Smooth muscle cell of the brain vasculature (primary cell): ENCODE measurements around the gene FAM163B.

ENCODE experiments used
- DNase-seq: peaks from one replicate; pipeline ENCODE4 v3.0.0-alpha.2; 2012; ENCODE audit warnings: low read depth, low spot score

Gene FAM163B

DNA sequence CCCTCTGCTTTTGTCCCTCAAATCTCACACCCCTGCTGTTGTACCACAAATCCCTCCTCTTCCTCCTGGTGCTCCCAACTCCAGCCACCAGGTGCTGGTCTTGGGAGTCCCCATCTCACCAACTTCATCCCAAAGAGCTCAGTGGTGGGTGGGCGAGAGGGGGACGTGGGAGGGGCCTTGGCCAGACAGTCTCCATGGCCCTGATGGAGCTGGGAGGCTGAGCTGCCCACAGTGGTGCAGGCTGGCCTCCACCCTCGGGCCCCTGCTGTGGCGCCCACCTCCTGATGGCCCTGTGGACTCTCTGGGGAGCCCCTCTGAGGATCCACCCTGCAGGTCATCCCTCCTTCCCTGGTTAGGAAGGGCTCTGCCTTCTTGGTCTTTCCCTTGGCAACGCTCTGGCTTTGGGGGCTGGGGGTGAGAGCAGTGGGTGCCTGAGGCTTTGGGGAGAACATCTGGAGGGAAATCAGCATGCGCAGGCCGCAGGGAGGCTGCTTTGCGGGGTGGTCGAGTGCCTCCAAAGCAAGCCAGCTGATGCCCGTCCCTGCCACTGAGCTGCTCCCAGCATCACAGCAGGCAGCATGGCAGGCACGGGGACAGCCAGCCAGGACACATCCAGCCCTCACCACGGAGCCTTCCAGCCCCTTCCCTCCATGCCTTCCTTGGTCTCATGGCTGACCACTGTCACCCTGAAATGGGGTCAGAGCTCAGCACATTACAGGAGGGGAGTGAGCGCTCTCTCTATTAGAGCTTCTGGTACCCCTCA, 7.6 kb upstream of the FAM163B start:
- no peak for DNase-seq

DNA sequence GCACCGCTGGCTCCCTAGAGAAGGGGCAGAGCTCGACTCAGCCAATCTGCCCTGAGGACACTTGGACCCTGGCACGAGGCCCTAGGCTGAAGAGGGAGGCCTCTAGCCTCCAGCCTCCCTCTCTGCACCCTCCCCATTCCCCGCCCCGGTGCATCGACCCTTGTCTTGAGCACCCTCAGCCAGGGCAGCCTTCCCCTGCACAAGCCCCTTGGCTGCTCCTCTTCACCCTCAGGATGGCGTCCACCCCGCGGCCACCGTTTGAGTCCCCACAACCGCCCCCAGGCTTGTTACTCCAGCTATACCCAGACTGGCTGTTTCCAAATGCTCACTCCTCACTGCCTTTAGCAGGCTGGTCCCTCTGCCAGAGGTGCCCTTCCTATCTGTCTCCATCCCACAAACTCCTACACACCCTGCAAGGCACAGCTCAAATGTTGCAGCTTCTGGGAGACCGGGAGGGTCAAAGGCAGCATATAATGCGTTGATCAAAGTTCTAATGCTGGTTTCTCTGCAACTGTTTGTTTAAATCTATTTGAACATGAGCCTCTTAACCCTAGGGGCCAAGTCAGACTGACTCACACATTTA, 6.5 kb upstream of the FAM163B start:
- no peak for DNase-seq

DNA sequence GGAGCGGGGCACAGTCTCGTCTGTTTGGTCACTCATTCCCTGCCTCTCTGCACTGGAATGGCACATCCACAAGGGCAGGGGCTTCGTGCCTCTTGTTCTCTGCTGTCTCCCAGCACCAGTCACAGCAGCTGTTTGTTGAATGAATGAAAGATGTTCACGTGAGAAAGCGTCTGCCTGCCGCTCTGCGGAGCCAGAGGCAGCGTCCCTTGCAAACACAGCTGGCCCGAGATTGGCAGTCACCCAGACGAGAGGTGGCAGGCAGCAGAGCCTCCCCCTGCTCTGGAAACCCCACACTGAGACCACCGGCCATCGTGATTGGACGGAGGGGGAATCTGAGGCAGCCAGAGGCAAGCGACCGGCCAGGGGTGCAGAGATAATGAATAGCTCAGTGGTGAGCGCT, 6.0 kb upstream of the FAM163B start:
- no peak for DNase-seq

- no peak for DNase-seq
Measured at GRCh38 chr9:133614678-133615077, 5.5 kb upstream of the FAM163B start.

- DNase-seq = no peak
Measured at GRCh38 chr9:133614056-133614455, 4.9 kb upstream of the FAM163B start.

DNA sequence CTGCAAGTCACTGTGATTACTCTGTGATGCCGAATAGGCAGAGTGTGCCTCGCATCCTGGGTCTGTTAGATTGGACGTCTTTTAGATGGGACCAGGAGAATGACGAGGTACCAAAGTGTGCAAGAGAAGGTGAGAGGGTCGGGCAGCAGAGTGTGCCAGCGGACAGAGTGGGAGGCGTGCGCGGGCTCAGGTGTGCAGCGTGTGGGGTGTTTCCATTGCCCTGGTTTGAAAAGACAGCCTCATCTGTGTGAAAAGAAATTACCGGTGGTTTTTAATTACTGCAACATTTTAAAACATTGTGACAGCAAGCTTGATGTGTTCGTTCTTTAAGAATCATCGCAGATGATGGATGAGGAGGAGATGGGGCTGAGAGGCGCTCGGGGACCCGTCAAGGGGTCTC, 4.2 kb upstream of the FAM163B start:
- DNase-seq = no peak

DNA sequence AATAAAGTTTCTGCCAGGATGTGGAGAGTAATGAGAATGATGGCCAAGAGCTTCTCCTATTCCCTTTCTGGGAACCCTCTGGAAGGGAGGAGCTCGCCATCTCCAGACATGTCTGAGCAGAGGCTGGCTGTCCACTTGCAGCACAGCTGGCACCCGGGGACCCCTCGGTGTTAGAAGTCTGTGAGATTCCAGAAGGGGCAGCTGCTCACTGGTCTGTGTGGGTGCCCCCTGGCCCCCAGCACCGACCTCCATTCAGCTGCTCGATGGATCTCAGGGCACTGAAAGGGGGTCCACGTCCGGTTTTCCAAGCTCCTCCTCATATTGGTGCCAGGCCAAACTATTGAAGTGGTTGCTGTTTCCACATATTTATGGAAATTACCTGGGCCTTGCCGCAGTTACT, 3.6 kb upstream of the FAM163B start:
- DNase-seq = no peak

DNA sequence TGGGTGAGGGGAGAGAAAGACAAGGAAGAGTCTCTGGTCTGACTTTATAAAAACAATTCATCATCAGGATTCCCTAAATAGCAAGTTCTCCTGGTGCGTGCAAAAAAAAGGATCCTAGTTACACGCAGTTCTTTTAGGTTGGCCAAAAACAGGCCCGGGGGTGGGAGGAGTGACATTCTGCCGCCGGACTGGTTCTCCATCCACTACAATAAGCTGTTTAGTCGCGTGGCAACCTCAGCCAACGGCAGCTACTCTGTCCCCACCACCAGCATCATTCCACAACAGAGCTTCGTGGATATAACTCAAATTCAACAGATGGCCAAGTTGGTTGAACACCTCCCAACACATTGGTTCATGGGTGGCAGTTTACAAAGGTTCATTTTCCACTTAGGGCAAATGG, 2.9 kb upstream of the FAM163B start:
- DNase-seq = no peak

- no peak for DNase-seq
Measured at GRCh38 chr9:133610845-133611244, 1.7 kb upstream of the FAM163B start.

DNA sequence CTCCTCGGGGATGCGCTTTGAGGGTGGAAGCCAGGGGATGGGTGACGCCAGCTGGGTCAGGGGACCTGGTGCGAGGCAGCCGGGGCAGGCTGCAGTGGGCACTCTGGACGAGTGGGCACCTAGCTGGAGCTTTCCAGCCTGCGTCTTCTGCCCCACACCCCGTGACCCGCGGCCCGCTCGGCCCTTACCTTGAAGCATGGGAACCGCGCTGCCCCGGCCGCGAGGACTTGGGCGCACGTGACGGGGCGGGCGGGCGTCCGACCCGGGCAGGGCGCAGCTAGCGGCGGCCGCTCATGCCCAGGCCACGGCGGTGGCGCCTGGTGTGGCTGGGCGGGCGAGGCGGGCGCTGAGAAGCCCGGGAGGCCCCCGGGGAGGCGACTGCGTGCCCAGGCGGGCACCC, 300 bp downstream of the FAM163B start:
- DNase-seq = no peak

GRCh38 chr9:133608382-133608781, 807 bp downstream of the FAM163B start:
- DNase-seq = no peak

- no peak for DNase-seq
Measured at GRCh38 chr9:133607976-133608375, 1.2 kb downstream of the FAM163B start.

GRCh38 chr9:133607381-133607780, 1.8 kb downstream of the FAM163B start:
- DNase-seq = no peak

DNA sequence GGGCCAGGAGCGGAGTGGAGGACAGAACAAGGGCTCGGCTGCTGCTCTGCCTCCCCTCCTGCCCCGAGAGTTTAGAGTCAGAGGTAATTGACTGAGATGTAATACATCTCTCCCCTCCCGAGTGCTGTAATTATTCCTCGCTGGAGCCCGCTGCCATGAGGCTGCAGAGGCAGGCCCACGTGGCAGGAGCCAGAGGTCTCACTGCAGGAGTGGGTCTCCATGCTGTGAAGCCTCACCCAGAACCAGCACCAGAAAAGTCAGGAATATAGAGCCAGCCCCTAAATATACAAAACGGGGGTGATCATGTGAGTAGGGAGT, 2.5 kb downstream of the FAM163B start:
- no peak for DNase-seq

- DNase-seq = no peak
Measured at GRCh38 chr9:133605856-133606707, 3.1 kb downstream of the FAM163B start.

DNA sequence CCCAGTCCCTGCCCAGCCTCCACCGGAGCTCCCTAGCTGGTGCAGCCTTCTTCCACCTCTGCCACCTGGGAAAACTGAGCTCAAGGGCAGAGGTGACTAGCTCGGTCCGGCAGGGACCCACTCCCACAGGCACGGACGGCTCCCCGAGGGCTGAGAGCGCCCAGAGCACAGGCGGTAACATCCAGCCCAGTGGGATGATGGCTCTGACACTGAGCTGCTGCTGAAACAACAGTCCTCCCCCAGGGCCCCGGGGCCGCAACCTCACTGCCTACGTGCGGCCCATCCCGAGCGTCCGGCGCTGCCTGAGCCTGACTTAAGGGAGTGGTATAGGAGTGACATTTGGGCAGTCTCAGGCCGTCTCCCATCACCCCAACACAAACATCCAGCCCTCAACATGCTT, 3.7 kb downstream of the FAM163B start:
- DNase-seq = no peak

- no peak for DNase-seq
Measured at GRCh38 chr9:133604856-133605255, 4.3 kb downstream of the FAM163B start.

- DNase-seq = no peak
Measured at GRCh38 chr9:133604214-133604613, 5.0 kb downstream of the FAM163B start.

- DNase-seq = no peak
Measured at GRCh38 chr9:133603135-133603927, 5.9 kb downstream of the FAM163B start.

- DNase-seq = no peak
Measured at GRCh38 chr9:133602277-133602676, 6.9 kb downstream of the FAM163B start.

DNA sequence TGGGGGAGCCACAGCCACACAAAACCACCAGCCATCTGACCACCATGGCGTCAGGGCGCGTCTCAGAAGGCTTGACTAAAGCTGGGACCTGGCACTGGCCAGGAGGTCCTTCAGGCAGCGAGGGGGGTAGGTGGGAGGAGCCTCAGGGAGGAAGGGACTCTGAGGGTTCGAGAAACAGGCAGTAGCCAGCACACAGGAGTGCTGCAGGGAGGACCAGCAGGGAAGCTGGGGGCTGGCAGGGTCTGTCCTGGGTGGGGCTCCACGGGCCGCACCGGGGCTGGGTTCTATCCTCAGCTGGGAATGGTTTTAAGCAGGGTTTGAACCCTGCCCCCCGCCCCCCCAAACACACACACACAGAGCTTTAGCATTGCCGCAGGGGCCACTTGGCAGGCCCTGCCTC, 7.4 kb downstream of the FAM163B start:
- no peak for DNase-seq

- DNase-seq = no peak
Measured at GRCh38 chr9:133600739-133601138, 8.4 kb downstream of the FAM163B start.
